HepG2 (cell line): ENCODE data around the gene KCNJ5. TPM values are rescaled to one million over a fixed set of nuclear protein-coding genes. Genes with fewer than 3 reads are reported as not detected.

Experiments used
- ATAC-seq: fragments of 200-7000 bp; cut with Tn5 transposase; 3 replicates; pipeline ENCODE4 v1.9.1; 2020; ENCODE audit warnings: mild to moderate bottlenecking, moderate library complexity
- BruUV-seq: library from RNA; stranded (reverse); fragments of 400-500 nt; replicated peaks from 2 replicates; lab custom pipeline; 2021; lab: Mats Ljungman, UMichigan
- CTCF ChIA-PET: fragments of 300-600 bp; formaldehyde crosslinking; extraction: SDS; loops from one replicate; lab custom pipeline; 2021; ENCODE audit warnings: low total read pairs, inconsistent platforms, low intra/inter-chr PET ratio; lab: Yijun Ruan, JAX
- POLR2A ChIA-PET: fragments of 350-600 bp; sonication (Branson Sonifier 250); formaldehyde crosslinking; loops from one replicate; lab custom pipeline; 2020; ENCODE audit warnings: antibody characterized with exemption, inconsistent platforms; lab: Yijun Ruan, JAX
- DNase-seq: peaks from one replicate; pipeline ENCODE4 v3.0.0-alpha.2; 2015; ENCODE audit warnings: low spot score
- FAIRE-seq: peaks from 3 replicates; lab custom pipeline; 2011; peaks lifted over from hg19 to GRCh38; lab: Jason Lieb, UNC
- H2AFZ ChIP-seq: one replicate; pipeline ENCODE4 v1.6.1; 2011; ENCODE audit warnings: low read length, inconsistent platforms
- H3K27ac ChIP-seq: fragments of 300-600 bp; 3 replicates; pipeline ENCODE4 v1.8.0; 2011; ENCODE audit warnings: mixed run types, mild to moderate bottlenecking, mixed read lengths, low read length, inconsistent platforms; ENCODE audit not compliant: insufficient read depth; ENCODE audit errors: extremely low read length
- H3K27me3 ChIP-seq, 2 experiments: fragments of 200-600 bp in 1 of 2; 2 replicates in 1 of 2; 3 replicates in 1 of 2; pipeline versions ENCODE4 v1.6.0 to v1.8.0; 2011; ENCODE audit warnings: low read length in 2 of 2, mild to moderate bottlenecking in 2 of 2, moderate library complexity in 2 of 2, inconsistent platforms in 1 of 2; ENCODE audit not compliant: insufficient read depth in 2 of 2, control insufficient read depth in 1 of 2
- H3K36me3 ChIP-seq, 2 experiments: fragments of 200-600 bp in 1 of 2; replicated peaks in 1 of 2; 2 replicates in 1 of 2; 3 replicates in 1 of 2; pipeline versions ENCODE4 v1.5.1 to v1.8.0; 2011; ENCODE audit warnings: low read length in 2 of 2, inconsistent platforms in 1 of 2; ENCODE audit not compliant: insufficient read depth in 2 of 2, control insufficient read depth in 1 of 2
- H3K4me1 ChIP-seq: 2 replicates; pipeline ENCODE4 v1.5.1; 2012; ENCODE audit warnings: low read length, inconsistent platforms; ENCODE audit not compliant: insufficient read depth
- H3K4me2 ChIP-seq: 2 replicates; pipeline ENCODE4 v1.6.0; 2011; ENCODE audit warnings: low read depth, low read length, inconsistent platforms
- H3K4me3 ChIP-seq, 3 experiments: fragments of 200-600 bp in 1 of 3; sonication (generic), shearing (Covaris generic) in 1 of 3; replicated peaks in 1 of 3; 2 replicates each; pipeline ENCODE4 v1.5.1; 2011 to 2016; ENCODE audit warnings: low read length in 3 of 3, inconsistent platforms in 2 of 3, low read depth in 2 of 3, mild to moderate bottlenecking in 2 of 3, control low read depth in 1 of 3, mixed read lengths in 1 of 3; ENCODE audit not compliant: insufficient read depth in 1 of 3
- H3K79me2 ChIP-seq: one replicate; pipeline ENCODE4 v1.6.1; 2011; ENCODE audit warnings: low read length, inconsistent platforms; ENCODE audit not compliant: insufficient read depth
- H3K9ac ChIP-seq: 2 replicates; pipeline ENCODE4 v1.6.0; 2011; ENCODE audit warnings: mild to moderate bottlenecking, low read depth, low read length, inconsistent platforms; ENCODE audit not compliant: insufficient read depth
- H3K9me3 ChIP-seq: 2 replicates; pipeline ENCODE4 v1.5.1; 2012; ENCODE audit warnings: mild to moderate bottlenecking, low read length
- H4K20me1 ChIP-seq: 2 replicates; pipeline ENCODE4 v1.6.0; 2011; ENCODE audit warnings: inconsistent platforms, mild to moderate bottlenecking, low read length, moderate library complexity; ENCODE audit not compliant: insufficient read depth
- FOSL1 ChIP-seq: sonication (generic); formaldehyde crosslinking; IDR thresholded peaks from 2 replicates; pipeline ENCODE4 v1.9.0; 2021; ENCODE audit warnings: missing genetic modification reagents, borderline replicate concordance
- MXI1 ChIP-seq: IDR thresholded peaks from 3 replicates; pipeline ENCODE4 v1.6.1; 2012; ENCODE audit warnings: low read depth, low read length, inconsistent platforms, borderline replicate concordance
- RFXAP ChIP-seq: sonication (generic); formaldehyde crosslinking; IDR thresholded peaks from 2 replicates; pipeline ENCODE4 v1.4.0; 2020; ENCODE audit warnings: missing genetic modification reagents, borderline replicate concordance
- SP1 ChIP-seq, 2 experiments: fragments of 450-650 bp in 1 of 2; sonication (generic) in 1 of 2; formaldehyde crosslinking in 1 of 2; IDR thresholded peaks; 2 replicates each; pipeline versions ENCODE4 v1.4.0 to v1.6.1; 2016 to 2020; ENCODE audit warnings: missing genetic modification reagents in 1 of 2
- SRSF1 ChIP-seq: fragments of 200-400 bp; formaldehyde crosslinking; optimal IDR thresholded peaks from 2 replicates; pipeline ENCODE3; 2017; ENCODE audit warnings: mild to moderate bottlenecking, low read depth, low read length, moderate library complexity
- XRCC5 ChIP-seq: fragments of 200-400 bp; formaldehyde crosslinking; optimal IDR thresholded peaks from 2 replicates; pipeline ENCODE3; 2017; ENCODE audit warnings: mild to moderate bottlenecking, low read length
- YEATS2 ChIP-seq: sonication (generic); formaldehyde crosslinking; IDR thresholded peaks from 2 replicates; pipeline ENCODE4 v1.4.0; 2020; ENCODE audit warnings: missing genetic modification reagents, borderline replicate concordance
- ZHX1 ChIP-seq: sonication (generic); formaldehyde crosslinking; IDR thresholded peaks from 2 replicates; pipeline ENCODE4 v1.8.1; 2022; ENCODE audit warnings: low read depth, mild to moderate bottlenecking, missing genetic modification reagents
- ZNF580 ChIP-seq: IDR thresholded peaks from 2 replicates; pipeline ENCODE4 v1.6.1; 2016; ENCODE audit warnings: low read depth, borderline replicate concordance
- ZNF678 ChIP-seq: sonication (generic); formaldehyde crosslinking; IDR thresholded peaks from 2 replicates; pipeline ENCODE4 v1.4.0; 2020; ENCODE audit warnings: mild to moderate bottlenecking, missing genetic modification reagents
- ZNF878 ChIP-seq: sonication (generic); formaldehyde crosslinking; IDR thresholded peaks from 2 replicates; pipeline ENCODE4 v1.8.1; 2023; ENCODE audit warnings: mild to moderate bottlenecking, missing genetic modification reagents, moderate library complexity
- WGBS: methylation state at CpG from one replicate; pipeline ENCODE4 v1.1.6; 2017; ENCODE audit warnings: low lambda C conversion rate; 5-methylcytosine and 5-hydroxymethylcytosine counted together
- in situ Hi-C: cut with HindIII; loops from 2 replicates; pipeline ENCODE4 v1.10.0; 2017; ENCODE audit warnings: low pct_unique_long_range_greater_than_20kb; ENCODE audit not compliant: extremely low pct_ligation_motif_present
- intact Hi-C: fragments of 100-400 bp; cut with micrococcal nuclease; formaldehyde crosslinking; loops from one replicate; pipeline ENCODE4 v1.10.0; 2022; ENCODE audit not compliant: unreplicated experiment
- polyA plus RNA-seq, 8 experiments: library from polyadenylated mRNA; depleted of rRNA in 3 of 8; stranded (reverse) in 7 of 8; unstranded in 1 of 8; fragments of >200 nt; fragmentation: Illumina TruSeq in 4 of 8; extraction: Trizol in 4 of 8; gene quantifications; 2 replicates each; pipeline versions ENCODE4 v1.2.1 to v1.2.3, GENCODE V29; 2011 to 2016; ENCODE audit warnings: low read depth in 4 of 8, missing spikeins in 1 of 8, mixed read lengths in 1 of 8; ENCODE audit not compliant: insufficient read depth in 1 of 8
- total RNA-seq, 5 experiments: library from RNA; depleted of rRNA; stranded (reverse); fragments of >200 nt; fragmentation: Illumina TruSeq; extraction: Trizol; gene quantifications; 2 replicates each; pipeline ENCODE4 v1.2.3, GENCODE V29; 2016; ENCODE audit warnings: low read depth in 1 of 5

The KCNJ5 gene
- total and polyA plus RNA-seq, 2 of the 13 experiments (the other 11 are each of a cell fraction or from before 2014, with no cell fraction given): not detected

- TF ChIP-seq SRSF1: no peak
- TF ChIP-seq ZNF678 (CRISPR knock-in tag): no peak
- TF ChIP-seq ZNF580 (CRISPR knock-in tag): no peak
Measured at GRCh38 chr11:128926000-128926399, 34.8 kb downstream of the KCNJ5 start (continued).

GRCh38 chr11:128926437-128927107 is 35.4 kb downstream of the KCNJ5 start:
- in situ Hi-C loops: no loop called here
- peaks cover 1 to 40% of the 10 kb centered on the region in 2 experiments for H3K27me3 ChIP-seq
- CTCF ChIA-PET: no interaction called here

More at GRCh38 chr11:128926437-128927107, 35.4 kb downstream of the KCNJ5 start:
- FAIRE-seq (no peak), DNase-seq (no peak), ATAC-seq (no peak)
- no peak for TF ChIP-seq YEATS2
- TF ChIP-seq FOSL1 (CRISPR knock-in tag): no peak
- no peak for TF ChIP-seq ZNF878 (CRISPR knock-in tag)
- no peak for TF ChIP-seq RFXAP (CRISPR knock-in tag)
- TF ChIP-seq MXI1: no peak
- TF ChIP-seq ZHX1 (CRISPR knock-in tag): no peak
- TF ChIP-seq XRCC5: no peak
- TF ChIP-seq SP1 (IDR thresholded peaks at IDR 0.05): no peak
- TF ChIP-seq SP1 (CRISPR knock-in tag; IDR thresholded peaks at IDR 0.05): no peak
- Histone ChIP-seq H3K4me3 (no peak overlapping the region), H4K20me1 (no peaks in the 10 kb centered on the region), H3K4me1 (no peaks in the 10 kb centered on the region), H3K79me2 (no peaks in the 10 kb centered on the region), H2AFZ (no peak overlapping the region), H3K9ac (no peak overlapping the region), H3K36me3 (no peaks in the 10 kb centered on the region), H3K9me3 (no peaks in the 10 kb centered on the region), H3K27ac (no peak overlapping the region), H3K4me2 (no peak overlapping the region)
- intact Hi-C loops: no loop called here
- 47% methylated on average over 17 of the region's 17 CpGs for WGBS
- BruUV-seq: no TSS peak
- POLR2A ChIA-PET: no interaction called here
